Tibial nerve (tissue), 4 donors: Measurements from ENCODE around the gene MAML3. TPM values are rescaled to one million over a fixed set of nuclear protein-coding genes. Genes with fewer than 3 reads are reported as not detected.

ENCODE experiments used
- DNase-seq, 2 donors: peaks; one replicate each; pipeline ENCODE4 v3.0.0-alpha.2; 2019; ENCODE audit warnings: low spot score in 2 of 2
- H3K27ac ChIP-seq, 4 donors: fragments of 200-600 bp; sonication (generic) in 3 of 4; one replicate each; pipeline ENCODE4 v1.5.1; 2017 to 2019; ENCODE audit warnings: mild to moderate bottlenecking in 1 of 4
- H3K27me3 ChIP-seq, 2 donors: fragments of 200-600 bp; sonication (generic) in 1 of 2; one replicate each; pipeline versions ENCODE4 v1.5.1 to v1.6.0; 2017 to 2019
- H3K36me3 ChIP-seq, 3 donors: fragments of 200-600 bp; sonication (generic); one replicate each; pipeline ENCODE4 v1.5.1; 2018 to 2019
- H3K4me1 ChIP-seq, 4 donors: fragments of 200-600 bp; sonication (generic) in 3 of 4; one replicate each; pipeline ENCODE4 v1.5.1; 2017 to 2019
- H3K4me3 ChIP-seq, 4 donors: fragments of 200-600 bp; sonication (generic) in 3 of 4; one replicate each; pipeline ENCODE4 v1.5.1; 2017 to 2019; ENCODE audit warnings: mild to moderate bottlenecking in 1 of 4, moderate library complexity in 1 of 4
- H3K9me3 ChIP-seq, 4 donors: fragments of 200-600 bp; sonication (generic) in 3 of 4; one replicate each; pipeline ENCODE4 v1.5.1; 2017 to 2019
- EP300 ChIP-seq, 2 donors: sonication (generic); formaldehyde crosslinking; IDR thresholded peaks; one replicate each; pipeline ENCODE4 v1.6.1; 2017; ENCODE audit warnings: antibody characterized with exemption in 2 of 2, mild to moderate bottlenecking in 1 of 2
- POLR2A ChIP-seq, 2 donors: fragments of 450-650 bp; IDR thresholded peaks; one replicate each; pipeline ENCODE4 v1.6.1; 2017; ENCODE audit warnings: antibody characterized with exemption in 2 of 2, mild to moderate bottlenecking in 2 of 2, moderate library complexity in 2 of 2
- WGBS, 2 donors: methylation state at CpG; one replicate each; pipeline ENCODE4 v1.1.5; 2018; 5-methylcytosine and 5-hydroxymethylcytosine counted together
- total RNA-seq, 4 donors: library from RNA; depleted of rRNA; stranded (reverse); fragments of >200 nt; gene quantifications; one replicate each; pipeline ENCODE4 v1.1.0, GENCODE V29; 2016
- TF ChIP-seq, protein P1 (sequence below), 5 experiments: fragments of 200-600 bp in 3 of 5; fragments of 450-650 bp in 2 of 5; sonication (generic) in 3 of 5; IDR thresholded peaks; one replicate each; pipeline ENCODE4 v1.5.1; 2016 to 2019; ENCODE audit warnings: antibody characterized with exemption in 5 of 5, mild to moderate bottlenecking in 3 of 5, moderate library complexity in 2 of 5

Gene MAML3
- total RNA-seq, 4 donors from 2014 or later = 8.6 to 10.5 (median 9.4) TPM

DNA sequence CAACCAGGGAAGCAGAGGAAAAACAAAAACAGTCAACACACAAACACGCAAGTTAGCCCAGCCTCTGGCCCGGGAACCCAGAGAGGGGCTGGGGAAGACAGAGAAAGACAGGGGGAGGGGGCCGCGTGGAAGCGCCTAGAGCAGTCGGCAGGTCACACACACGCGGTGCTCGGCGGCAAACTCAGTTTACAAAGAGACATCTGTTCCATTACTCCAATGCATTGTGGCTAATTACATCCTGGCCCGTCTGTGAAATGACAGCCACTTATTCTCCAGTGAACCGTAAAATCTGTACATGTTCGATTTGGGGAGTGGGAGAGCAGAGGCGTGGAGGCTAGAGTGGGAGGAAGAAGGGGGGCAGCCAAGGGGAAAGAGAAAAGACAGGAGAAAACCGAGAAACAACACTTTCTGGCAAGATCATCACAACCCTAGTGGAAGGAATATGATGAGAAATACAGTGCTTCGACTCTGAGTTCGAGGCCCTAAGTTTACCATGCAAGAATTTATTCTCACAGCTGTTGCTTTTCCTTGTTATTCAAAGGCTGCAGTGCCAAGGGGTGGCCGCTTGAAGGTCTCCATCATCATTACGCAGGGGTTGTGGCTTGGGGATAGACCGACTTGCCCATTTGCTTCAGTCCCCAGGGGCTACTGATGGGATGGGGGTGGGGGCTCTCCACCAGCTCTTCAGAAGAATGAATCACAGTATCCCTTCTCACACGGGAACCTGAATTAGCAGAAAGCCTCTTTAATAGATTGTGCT, 320.7 kb downstream of the MAML3 start:
- 55 to 59% methylated on average over 21 of the region's 21 CpGs for WGBS, 2 donors
- Histone ChIP-seq H3K4me3 (no peak overlapping the region), H3K36me3 (no peaks in the 10 kb centered on the region), H3K27ac (no peak overlapping the region), H3K9me3 (no peaks in the 10 kb centered on the region), H3K4me1 (peaks cover 0 to 11% (median 0%) of the 10 kb centered on the region in 4 donors), H3K27me3 (no peaks in the 10 kb centered on the region)
- TF ChIP-seq EP300 (IDR thresholded peaks at IDR 0.05) (no peak), POLR2A (IDR thresholded peaks at IDR 0.05) (no peak)
- TF ChIP-seq, protein P1, sequence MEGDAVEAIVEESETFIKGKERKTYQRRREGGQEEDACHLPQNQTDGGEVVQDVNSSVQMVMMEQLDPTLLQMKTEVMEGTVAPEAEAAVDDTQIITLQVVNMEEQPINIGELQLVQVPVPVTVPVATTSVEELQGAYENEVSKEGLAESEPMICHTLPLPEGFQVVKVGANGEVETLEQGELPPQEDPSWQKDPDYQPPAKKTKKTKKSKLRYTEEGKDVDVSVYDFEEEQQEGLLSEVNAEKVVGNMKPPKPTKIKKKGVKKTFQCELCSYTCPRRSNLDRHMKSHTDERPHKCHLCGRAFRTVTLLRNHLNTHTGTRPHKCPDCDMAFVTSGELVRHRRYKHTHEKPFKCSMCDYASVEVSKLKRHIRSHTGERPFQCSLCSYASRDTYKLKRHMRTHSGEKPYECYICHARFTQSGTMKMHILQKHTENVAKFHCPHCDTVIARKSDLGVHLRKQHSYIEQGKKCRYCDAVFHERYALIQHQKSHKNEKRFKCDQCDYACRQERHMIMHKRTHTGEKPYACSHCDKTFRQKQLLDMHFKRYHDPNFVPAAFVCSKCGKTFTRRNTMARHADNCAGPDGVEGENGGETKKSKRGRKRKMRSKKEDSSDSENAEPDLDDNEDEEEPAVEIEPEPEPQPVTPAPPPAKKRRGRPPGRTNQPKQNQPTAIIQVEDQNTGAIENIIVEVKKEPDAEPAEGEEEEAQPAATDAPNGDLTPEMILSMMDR (IDR thresholded peaks at IDR 0.05) = no peak
- DNase-seq = no peak

DNA sequence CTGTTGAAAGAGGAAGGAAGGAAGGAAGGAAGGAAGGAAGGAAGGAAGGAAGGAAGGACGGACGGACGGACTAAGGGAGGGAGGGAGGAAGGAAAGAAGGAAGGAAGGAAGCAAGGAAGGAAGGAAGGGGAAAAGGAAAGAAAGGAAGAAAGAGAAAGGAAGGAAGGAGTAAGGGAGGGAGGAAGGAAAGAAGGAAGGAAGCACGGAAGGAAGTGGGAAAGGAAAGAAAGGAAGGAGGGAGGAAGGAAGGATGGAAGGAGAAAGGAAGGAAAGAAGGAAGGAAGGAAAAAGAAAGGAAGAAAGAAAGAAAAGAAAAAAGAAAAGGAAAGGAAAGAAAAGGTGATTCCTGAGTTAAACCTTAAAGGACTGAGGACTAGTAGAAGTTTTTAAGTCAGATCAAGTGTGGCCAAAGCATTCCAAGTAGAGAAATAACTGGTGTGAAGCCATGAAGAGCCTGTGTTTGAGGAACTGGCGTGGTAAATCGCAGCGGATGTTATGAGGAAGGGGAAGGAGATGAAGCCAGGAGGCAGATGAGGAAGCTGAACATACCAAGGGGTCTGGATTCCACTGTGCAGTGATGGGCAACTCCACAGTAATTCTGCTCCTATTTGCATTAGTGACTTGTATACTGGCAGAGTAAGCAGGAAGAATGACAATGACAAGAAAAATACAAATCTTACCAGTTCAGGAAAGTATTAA, 324.9 kb downstream of the MAML3 start:
- H3K4me3 ChIP-seq = no peak overlapping the region
- DNase-seq = no peak
- no peaks in the 10 kb centered on the region for H3K4me1 ChIP-seq
- H3K36me3 ChIP-seq = no peaks in the 10 kb centered on the region
- TF ChIP-seq EP300 (IDR thresholded peaks at IDR 0.05) (no peak), POLR2A (IDR thresholded peaks at IDR 0.05) (no peak)
- TF ChIP-seq, protein P1 (IDR thresholded peaks at IDR 0.05) = no peak
- 75 to 84% methylated on average over 7 of the region's 7 CpGs for WGBS, 2 donors
- no peaks in the 10 kb centered on the region for H3K9me3 ChIP-seq
- no peaks in the 10 kb centered on the region for H3K27me3 ChIP-seq
- no peak overlapping the region for H3K27ac ChIP-seq

DNA sequence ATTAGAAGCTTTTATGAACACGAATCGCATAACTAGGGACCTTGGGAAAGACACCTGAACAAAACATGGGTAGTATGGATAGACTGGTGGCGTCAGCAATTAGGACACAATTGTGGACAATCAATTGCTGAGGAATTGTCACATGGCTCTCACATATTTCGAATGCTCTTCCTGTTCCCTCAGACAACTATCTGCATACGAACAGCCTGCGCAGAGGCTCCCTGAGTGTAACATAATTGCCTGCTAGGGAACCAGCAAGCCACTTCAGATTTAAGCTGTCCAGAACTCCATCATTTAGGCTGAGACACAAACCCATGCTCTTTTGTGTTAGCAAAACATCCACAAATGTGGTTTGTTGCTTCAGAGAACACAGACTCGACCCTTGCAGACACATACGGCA, 327.6 kb downstream of the MAML3 start:
- WGBS, 2 donors = 80 to 82% methylated on average over 8 of the region's 8 CpGs
- no peak for DNase-seq
- H3K4me1 ChIP-seq = no peaks in the 10 kb centered on the region
- H3K27me3 ChIP-seq = no peaks in the 10 kb centered on the region
- TF ChIP-seq POLR2A (IDR thresholded peaks at IDR 0.05) = no peak
- no peak for TF ChIP-seq EP300 (IDR thresholded peaks at IDR 0.05)
- TF ChIP-seq, protein P1 (IDR thresholded peaks at IDR 0.05) = no peak
- H3K27ac ChIP-seq = no peak overlapping the region
- H3K9me3 ChIP-seq = no peaks in the 10 kb centered on the region
- no peak overlapping the region for H3K4me3 ChIP-seq
- no peaks in the 10 kb centered on the region for H3K36me3 ChIP-seq

DNA sequence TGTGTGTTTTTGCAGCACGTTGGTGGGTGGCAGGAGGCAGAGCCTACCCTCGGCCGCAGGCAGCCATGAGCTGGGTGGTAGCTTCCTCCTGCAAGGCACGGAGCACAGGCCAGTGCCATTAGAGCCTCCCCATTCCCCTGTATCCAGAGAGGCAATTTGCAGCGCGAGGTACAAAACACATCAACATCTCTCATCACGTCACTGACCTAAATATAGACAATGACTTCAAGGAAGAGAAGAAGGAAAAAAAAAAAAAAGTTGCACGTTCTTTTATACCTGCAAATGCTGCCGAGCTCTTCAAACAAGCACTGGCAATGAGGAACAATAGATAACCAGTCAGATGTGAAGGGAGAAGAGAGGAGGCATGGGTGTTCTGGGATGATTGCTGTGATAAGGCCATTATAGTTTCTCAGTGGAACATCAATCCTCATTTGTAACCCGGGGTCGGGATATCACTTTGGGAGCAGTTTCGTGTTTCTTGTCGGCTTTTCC, 328.4 kb downstream of the MAML3 start:
- Histone ChIP-seq H3K4me3 (no peak overlapping the region), H3K27me3 (no peaks in the 10 kb centered on the region), H3K27ac (no peak overlapping the region), H3K36me3 (no peaks in the 10 kb centered on the region), H3K9me3 (no peaks in the 10 kb centered on the region), H3K4me1 (no peaks in the 10 kb centered on the region)
- no peak for DNase-seq
- no peak for TF ChIP-seq POLR2A (IDR thresholded peaks at IDR 0.05)
- TF ChIP-seq, protein P1 (IDR thresholded peaks at IDR 0.05) = no peak
- no peak for TF ChIP-seq EP300 (IDR thresholded peaks at IDR 0.05)
- 73 to 77% methylated on average over 13 of the region's 13 CpGs for WGBS, 2 donors
